SK-N-SH (cell line): ENCODE data around the gene PDE11A.

Source experiments
- CTCF ChIP-seq: fragments of 200-600 bp; sonication (generic); IDR thresholded peaks from 2 replicates; pipeline ENCODE4 v1.6.1; 2017; ENCODE audit warnings: antibody characterized with exemption, mild to moderate bottlenecking, moderate library complexity
- EP300 ChIP-seq, 2 experiments: IDR thresholded peaks; 2 replicates each; pipeline versions ENCODE4 v1.4.0 to v1.6.1; 2012; ENCODE audit warnings: borderline replicate concordance in 1 of 2, low read depth in 1 of 2, low read length in 1 of 2
- RAD21 ChIP-seq: IDR thresholded peaks from 2 replicates; pipeline ENCODE4 v1.6.1; 2012; ENCODE audit warnings: mild to moderate bottlenecking, low read length
- TAF1 ChIP-seq: IDR thresholded peaks from 2 replicates; pipeline ENCODE4 v1.6.1; 2012; ENCODE audit warnings: low read depth, mild to moderate bottlenecking, low read length, moderate library complexity, borderline replicate concordance
- TF ChIP-seq, protein P1 (sequence below): IDR thresholded peaks from 2 replicates; pipeline ENCODE4 v1.4.0; 2012; ENCODE audit warnings: low read depth, borderline replicate concordance
- TF ChIP-seq, protein P2 (sequence below): fragments of 150-350 bp; IDR thresholded peaks from 2 replicates; pipeline ENCODE4 v1.6.1; 2016; ENCODE audit warnings: mild to moderate bottlenecking, low read depth, low read length

DNA sequence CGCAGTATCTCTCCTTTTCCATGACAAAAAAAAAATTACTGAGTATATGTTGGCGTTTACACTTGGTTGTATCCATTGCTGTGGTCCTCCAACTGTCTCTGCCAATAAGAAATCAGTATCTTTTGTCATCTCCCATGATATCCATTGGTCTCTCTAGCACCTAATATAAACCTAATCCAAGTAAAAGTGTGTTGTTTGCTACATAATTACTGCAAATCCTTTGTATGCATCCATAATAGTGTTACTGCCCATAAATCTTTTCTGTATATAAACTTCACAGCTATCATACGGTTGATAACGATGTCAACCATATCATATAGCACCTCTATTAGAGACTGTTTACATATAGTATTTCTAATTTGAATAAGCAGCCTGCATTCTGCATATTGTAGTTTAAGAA, 453.1 kb downstream of the PDE11A start:
- TF ChIP-seq CTCF = no peak
- TF ChIP-seq, protein P1, sequence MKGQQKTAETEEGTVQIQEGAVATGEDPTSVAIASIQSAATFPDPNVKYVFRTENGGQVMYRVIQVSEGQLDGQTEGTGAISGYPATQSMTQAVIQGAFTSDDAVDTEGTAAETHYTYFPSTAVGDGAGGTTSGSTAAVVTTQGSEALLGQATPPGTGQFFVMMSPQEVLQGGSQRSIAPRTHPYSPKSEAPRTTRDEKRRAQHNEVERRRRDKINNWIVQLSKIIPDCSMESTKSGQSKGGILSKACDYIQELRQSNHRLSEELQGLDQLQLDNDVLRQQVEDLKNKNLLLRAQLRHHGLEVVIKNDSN = no peak
- TF ChIP-seq, protein P2, sequence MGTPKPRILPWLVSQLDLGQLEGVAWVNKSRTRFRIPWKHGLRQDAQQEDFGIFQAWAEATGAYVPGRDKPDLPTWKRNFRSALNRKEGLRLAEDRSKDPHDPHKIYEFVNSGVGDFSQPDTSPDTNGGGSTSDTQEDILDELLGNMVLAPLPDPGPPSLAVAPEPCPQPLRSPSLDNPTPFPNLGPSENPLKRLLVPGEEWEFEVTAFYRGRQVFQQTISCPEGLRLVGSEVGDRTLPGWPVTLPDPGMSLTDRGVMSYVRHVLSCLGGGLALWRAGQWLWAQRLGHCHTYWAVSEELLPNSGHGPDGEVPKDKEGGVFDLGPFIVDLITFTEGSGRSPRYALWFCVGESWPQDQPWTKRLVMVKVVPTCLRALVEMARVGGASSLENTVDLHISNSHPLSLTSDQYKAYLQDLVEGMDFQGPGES = no peak
- TF ChIP-seq EP300 (IDR thresholded peaks at IDR 0.05; ENCODE audit: borderline replicate concordance in 1 of 2, low read depth in 1 of 2, low read length in 1 of 2) = no peak
- no peak for TF ChIP-seq TAF1
- TF ChIP-seq RAD21 = no peak
